ENCODE measurements around the gene HNF1B. TPM values are rescaled to one million over a fixed set of nuclear protein-coding genes. Genes with fewer than 3 reads are reported as not detected.

Gene HNF1B
- total and polyA plus RNA-seq, 4 donors = 0.76 to 1.3 TPM; not detected in 2

DNA sequence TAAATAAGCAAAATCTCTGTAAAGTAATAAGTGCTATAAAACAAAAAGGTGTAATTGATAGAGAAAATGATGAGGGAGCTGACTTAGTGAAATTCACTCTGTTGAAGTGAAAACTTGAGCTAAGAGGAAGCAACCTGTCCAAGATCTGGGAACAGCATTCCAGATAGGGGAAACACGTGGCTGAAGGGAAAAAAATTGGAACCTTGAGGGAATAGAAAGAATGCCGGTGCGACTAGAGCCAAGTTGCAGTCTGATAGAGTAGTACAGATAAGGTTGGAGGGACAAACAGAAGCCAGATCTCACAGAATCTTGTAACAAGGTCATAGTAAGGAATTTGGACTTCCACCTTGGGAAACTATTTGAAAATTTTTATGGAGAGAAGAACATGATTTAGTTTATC is 101.0 kb downstream of the HNF1B start:
- peak in 2 of 6 donors; percentile 6 to 36 for DNase-seq (ENCODE audit: low read depth in 4 of 6, low spot score in 6 of 6)
- Histone ChIP-seq H3K36me3 (ENCODE audit: control insufficient read depth, insufficient read depth, low read length) (peaks cover 12% of the 10 kb centered on the region), H3K27ac (ENCODE audit: low read depth, low read length) (peak overlapping the region; percentile 86), H3K9me3 (ENCODE audit: control insufficient read depth, insufficient read depth, low read length) (no peaks in the 10 kb centered on the region), H3K4me1 (ENCODE audit: control insufficient read depth, insufficient read depth, low read length) (peaks cover 5% of the 10 kb centered on the region), H3K4me3 (ENCODE audit: low read depth, low read length) (peak overlapping the region; percentile 94), H3K27me3 (ENCODE audit: control insufficient read depth, insufficient read depth, low read length) (peaks cover 12% of the 10 kb centered on the region)
- WGBS (ENCODE audit: insufficient coverage) = 44% methylated on average over 3 of the region's 3 CpGs

DNA sequence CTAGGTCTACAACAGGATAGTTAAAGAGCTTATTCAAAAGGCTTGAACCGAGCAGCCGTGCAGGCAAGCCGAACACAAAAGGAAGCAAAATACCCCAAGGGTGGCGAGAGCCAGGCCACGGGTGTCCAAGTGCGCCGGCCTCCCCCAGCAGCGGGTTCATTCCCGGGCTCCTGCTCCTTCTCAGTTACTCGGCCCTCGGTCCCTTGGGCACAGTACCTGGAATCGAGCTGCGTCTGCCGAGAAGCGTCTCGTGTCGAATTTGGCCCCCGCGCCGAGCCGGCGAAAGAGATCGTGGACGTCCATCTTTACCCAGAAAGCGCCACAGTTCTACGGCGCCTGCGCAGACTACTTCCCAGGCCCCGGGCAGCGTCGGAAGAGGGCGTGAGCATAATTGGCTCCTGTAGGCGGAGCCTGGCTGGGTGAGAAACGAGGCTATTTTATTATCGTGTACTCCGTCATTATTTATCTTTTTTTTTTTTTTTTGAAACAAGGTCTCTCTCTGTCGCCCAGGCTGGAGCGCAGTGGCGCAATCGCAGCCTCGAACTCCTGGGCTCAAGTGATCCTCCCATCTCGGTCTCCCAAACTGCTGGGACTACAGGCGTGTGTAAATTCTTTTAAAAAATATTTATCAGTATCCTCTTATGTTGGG is 101.6 kb downstream of the HNF1B start, which contains the start of gene DDX52:
DDX52 (minus strand) TSS at position 329 of the 649 bp plus-strand sequence; CDS start at position 303, 26 bp downstream.
- Histone ChIP-seq H3K27me3 (ENCODE audit: control insufficient read depth, insufficient read depth, low read length) (peaks cover 12% of the 10 kb centered on the region), H3K4me3 (ENCODE audit: low read depth, low read length) (peak within 1 kb of the TSS; percentile 94), H3K36me3 (ENCODE audit: control insufficient read depth, insufficient read depth, low read length) (peaks cover 12% of the 10 kb centered on the region), H3K9me3 (ENCODE audit: control insufficient read depth, insufficient read depth, low read length) (no peaks in the 10 kb centered on the region), H3K27ac (ENCODE audit: low read depth, low read length) (peak within 1 kb of the TSS; percentile 86), H3K4me1 (ENCODE audit: control insufficient read depth, insufficient read depth, low read length) (peaks cover 5% of the 10 kb centered on the region)
- peak; percentile 75 to 98 (median 83) for DNase-seq (ENCODE audit: low read depth in 4 of 6, low spot score in 6 of 6)
- 0% methylated on average over 32 of the region's 43 CpGs for WGBS (ENCODE audit: insufficient coverage)

DNA sequence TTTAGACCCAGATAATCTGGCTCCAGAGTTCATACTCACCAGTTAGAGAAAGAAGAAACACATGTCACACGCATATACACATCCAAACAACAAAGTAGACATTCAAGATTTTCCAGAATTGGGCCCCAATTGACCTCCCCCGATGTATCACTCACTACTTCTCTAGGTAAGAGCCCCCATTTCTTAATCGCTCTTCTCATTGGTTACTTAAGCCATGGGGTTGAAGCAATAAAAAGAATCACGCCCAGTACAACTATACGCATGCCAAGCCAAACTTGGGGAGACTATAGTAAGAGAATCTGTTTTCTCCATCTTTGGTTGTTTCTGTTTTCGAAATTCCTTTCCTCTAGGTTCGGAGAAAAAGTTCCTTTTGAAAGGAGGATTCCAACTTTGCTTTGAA is 102.2 kb downstream of the HNF1B start:
- peaks cover 5% of the 10 kb centered on the region for H3K4me1 ChIP-seq (ENCODE audit: control insufficient read depth, insufficient read depth, low read length)
- H3K4me3 ChIP-seq (ENCODE audit: low read depth, low read length) = peak overlapping the region; percentile 94
- peaks cover 12% of the 10 kb centered on the region for H3K36me3 ChIP-seq (ENCODE audit: control insufficient read depth, insufficient read depth, low read length)
- DNase-seq (ENCODE audit: low read depth in 4 of 6, low spot score in 6 of 6) = peak in 2 of 6 donors; percentile 15 to 62
- WGBS (ENCODE audit: insufficient coverage) = 0% methylated on average over 1 of the region's 7 CpGs
- peak overlapping the region; percentile 86 for H3K27ac ChIP-seq (ENCODE audit: low read depth, low read length)
- peaks cover 12% of the 10 kb centered on the region for H3K27me3 ChIP-seq (ENCODE audit: control insufficient read depth, insufficient read depth, low read length)
- no peaks in the 10 kb centered on the region for H3K9me3 ChIP-seq (ENCODE audit: control insufficient read depth, insufficient read depth, low read length)

DNA sequence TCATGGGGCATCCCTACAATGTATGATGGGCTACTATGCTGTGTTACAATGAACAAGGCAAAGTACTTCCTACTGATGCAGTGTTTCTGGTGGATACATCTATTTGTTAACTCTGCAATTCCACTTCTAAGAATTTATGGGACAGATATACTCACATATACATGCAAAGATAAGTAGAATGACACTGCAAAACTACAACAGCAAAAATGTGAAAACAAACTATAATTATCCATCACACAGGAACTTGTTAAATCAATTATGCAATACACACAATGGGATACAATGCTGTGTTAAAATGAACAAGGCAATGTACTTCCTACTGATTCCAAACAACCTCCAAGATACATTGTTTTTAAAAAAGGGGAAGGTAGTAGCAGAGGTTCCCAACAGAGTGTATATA is 104.8 kb downstream of the HNF1B start:
- H3K4me1 ChIP-seq (ENCODE audit: control insufficient read depth, insufficient read depth, low read length) = peaks cover 5% of the 10 kb centered on the region
- H3K4me3 ChIP-seq (ENCODE audit: low read depth, low read length) = no peak overlapping the region
- peaks cover 3% of the 10 kb centered on the region for H3K27me3 ChIP-seq (ENCODE audit: control insufficient read depth, insufficient read depth, low read length)
- H3K9me3 ChIP-seq (ENCODE audit: control insufficient read depth, insufficient read depth, low read length) = no peaks in the 10 kb centered on the region
- peaks cover 19% of the 10 kb centered on the region for H3K36me3 ChIP-seq (ENCODE audit: control insufficient read depth, insufficient read depth, low read length)
- no peak for DNase-seq (ENCODE audit: low read depth in 4 of 6, low spot score in 6 of 6)
- no peak overlapping the region for H3K27ac ChIP-seq (ENCODE audit: low read depth, low read length)

- Histone ChIP-seq H3K4me3 (ENCODE audit: low read depth, low read length) (no peak overlapping the region), H3K27me3 (ENCODE audit: control insufficient read depth, insufficient read depth, low read length) (no peaks in the 10 kb centered on the region), H3K4me1 (ENCODE audit: control insufficient read depth, insufficient read depth, low read length) (peaks cover 5% of the 10 kb centered on the region), H3K27ac (ENCODE audit: low read depth, low read length) (no peak overlapping the region), H3K9me3 (ENCODE audit: control insufficient read depth, insufficient read depth, low read length) (no peaks in the 10 kb centered on the region), H3K36me3 (ENCODE audit: control insufficient read depth, insufficient read depth, low read length) (peaks cover 26% of the 10 kb centered on the region)
- DNase-seq (ENCODE audit: low read depth in 4 of 6, low spot score in 6 of 6) = no peak
Measured at GRCh38 chr17:37637956-37638355, 106.9 kb downstream of the HNF1B start.

Other genes with a start within 250 kb of the HNF1B start
- gene SYNRG, start 135.6 kb downstream of the HNF1B start, total RNA-seq = 10 to 100 TPM; 22.6 to 37.0 TPM
- 10 to 100 TPM; 31.7 to 33.6 TPM for gene SYNRG, start 135.6 kb downstream of the HNF1B start, polyA plus RNA-seq (ENCODE audit: insufficient read length in 2 of 2)
- 10 to 100 TPM; 29.7 to 33.2 TPM for gene DDX52, start 101.6 kb downstream of the HNF1B start, total RNA-seq
- gene DDX52, start 101.6 kb downstream of the HNF1B start, polyA plus RNA-seq (ENCODE audit: insufficient read length in 2 of 2) = 10 to 100 TPM; 24.3 to 26.7 TPM
- not detected for gene TBC1D3K, start 179.4 kb upstream of the HNF1B start, total RNA-seq
- 1 to 10 TPM in 1 of 2 donors, not detected in 1; 4.3 TPM for gene TBC1D3K, start 179.4 kb upstream of the HNF1B start, polyA plus RNA-seq (ENCODE audit: insufficient read length in 2 of 2)
- gene TBC1D3L, start 244.0 kb upstream of the HNF1B start, total RNA-seq = 10 to 100 TPM in 1 of 2 donors, 1 to 10 TPM in 1; 3.3 to 15.9 TPM
- gene TBC1D3L, start 244.0 kb upstream of the HNF1B start, polyA plus RNA-seq (ENCODE audit: insufficient read length in 2 of 2) = 10 to 100 TPM; 17.9 to 60.0 TPM

Measured in spinal cord (tissue), 10 donors.